AML-193 (cell line): ENCODE measurements around the gene ITGB6.

Source experiments
- DNase-seq, 2 experiments: peaks; one replicate each; lab custom pipeline; 2025; lab: John Stamatoyannopoulos, UW

ITGB6 gene

DNA sequence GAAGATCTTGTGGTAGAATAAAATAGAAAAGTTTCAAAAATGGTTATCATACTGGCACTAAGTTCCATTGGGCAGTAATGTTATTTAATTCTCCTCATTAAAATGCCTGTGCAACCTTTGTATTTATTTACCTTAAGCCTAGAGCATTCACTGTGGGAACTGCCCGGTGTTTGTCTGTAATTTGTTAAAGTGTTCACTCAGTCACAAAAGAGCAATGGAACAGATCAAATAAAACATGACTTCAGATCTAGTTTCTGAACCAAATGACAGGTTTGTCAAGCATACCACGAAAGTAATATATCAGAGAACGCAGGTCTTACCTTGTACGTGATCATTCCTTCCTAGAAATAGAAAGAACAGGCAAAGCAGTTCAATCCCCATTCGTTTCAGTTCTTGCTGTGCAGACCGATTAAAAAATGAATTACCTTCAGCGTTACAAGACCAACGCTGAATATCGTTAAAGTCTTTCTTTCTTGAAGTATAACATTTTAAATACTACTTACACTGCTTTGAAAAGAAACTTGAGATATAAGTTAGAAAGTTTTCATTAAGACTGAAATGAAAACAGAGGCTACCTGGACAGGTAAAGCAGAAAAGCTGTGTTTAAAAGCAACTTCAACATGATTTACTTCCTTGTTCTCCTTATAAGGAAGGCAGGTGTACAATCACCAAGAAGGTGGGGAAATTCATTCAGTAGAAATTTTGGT lies at the start of gene ITGB6:
TSS of gene ITGB6 (minus strand) at position 590 of the 707 bp plus-strand sequence. CDS start at position 381, 209 bp downstream.
- no peak for DNase-seq

DNA sequence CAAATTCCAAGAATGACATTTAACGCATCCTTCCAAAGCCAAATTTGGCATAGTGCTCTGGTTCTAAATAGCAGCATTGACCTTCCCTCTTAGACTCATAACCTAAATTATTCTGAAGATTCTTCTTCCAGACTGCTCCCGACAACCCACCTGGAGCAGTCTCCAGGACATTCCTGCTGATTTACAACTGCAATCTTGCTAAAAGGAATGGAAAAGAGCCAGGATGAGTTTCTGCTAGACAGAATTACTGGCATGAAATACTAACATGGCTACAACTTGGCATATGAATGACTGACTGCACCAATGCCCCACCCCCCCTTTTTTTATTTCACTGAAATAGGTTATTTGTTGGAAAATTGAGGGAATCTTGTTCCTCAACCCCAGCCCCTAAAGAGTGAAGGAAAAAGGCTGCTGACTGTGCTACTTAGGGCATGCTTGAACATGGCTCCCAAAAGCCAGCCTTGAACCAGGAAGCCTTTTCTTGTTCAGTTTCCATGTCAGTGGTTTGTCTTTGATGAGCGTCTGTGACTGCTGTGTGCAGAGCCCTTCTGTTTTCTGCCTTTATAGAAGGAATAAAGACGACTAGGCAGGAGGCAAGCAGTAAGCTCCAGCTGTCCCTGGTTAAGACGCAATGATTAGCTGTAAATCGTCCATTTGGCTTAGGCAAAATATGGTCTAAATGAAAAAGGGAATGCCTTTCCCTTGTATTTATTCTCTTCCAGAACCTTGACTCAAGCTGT lies 47.4 kb upstream of the ITGB6 start:
- DNase-seq = no peak

GRCh38 chr2:160246356-160246755 lies 46.3 kb upstream of the ITGB6 start:
- no peak for DNase-seq

GRCh38 chr2:160245614-160246155 lies 45.6 kb upstream of the ITGB6 start:
- DNase-seq = no peak

DNA sequence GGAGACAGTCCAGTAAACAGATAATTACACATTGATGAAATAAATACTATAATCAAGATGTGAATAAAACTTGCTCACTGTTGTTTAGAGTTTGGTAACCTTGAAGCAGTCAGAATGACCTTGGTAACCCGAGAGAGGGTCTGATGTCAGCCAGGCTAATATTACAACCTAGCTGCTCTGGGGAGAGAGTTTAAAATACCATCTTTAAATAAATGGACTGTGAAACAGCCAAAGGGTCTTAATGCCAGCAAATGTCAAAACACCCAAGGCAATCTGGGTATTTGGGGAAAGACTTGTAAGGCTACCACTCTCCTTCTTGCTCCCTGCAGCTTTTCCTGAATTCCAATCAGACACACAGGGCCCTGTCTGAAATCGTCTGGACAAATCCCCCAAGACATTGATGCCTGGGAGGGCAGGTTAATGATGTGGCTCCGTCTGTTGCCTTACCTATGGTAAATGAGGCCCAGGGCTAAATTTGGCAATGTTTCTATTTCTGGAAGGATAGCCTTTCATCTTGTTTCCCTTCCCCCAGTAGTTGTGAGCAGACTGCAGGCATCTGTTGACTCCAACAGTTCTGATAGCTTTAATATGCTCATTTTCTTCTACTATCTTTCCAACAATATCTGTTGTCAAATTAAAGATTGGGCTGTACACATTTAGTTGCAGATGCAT lies 43.0 kb upstream of the ITGB6 start:
- no peak for DNase-seq

DNA sequence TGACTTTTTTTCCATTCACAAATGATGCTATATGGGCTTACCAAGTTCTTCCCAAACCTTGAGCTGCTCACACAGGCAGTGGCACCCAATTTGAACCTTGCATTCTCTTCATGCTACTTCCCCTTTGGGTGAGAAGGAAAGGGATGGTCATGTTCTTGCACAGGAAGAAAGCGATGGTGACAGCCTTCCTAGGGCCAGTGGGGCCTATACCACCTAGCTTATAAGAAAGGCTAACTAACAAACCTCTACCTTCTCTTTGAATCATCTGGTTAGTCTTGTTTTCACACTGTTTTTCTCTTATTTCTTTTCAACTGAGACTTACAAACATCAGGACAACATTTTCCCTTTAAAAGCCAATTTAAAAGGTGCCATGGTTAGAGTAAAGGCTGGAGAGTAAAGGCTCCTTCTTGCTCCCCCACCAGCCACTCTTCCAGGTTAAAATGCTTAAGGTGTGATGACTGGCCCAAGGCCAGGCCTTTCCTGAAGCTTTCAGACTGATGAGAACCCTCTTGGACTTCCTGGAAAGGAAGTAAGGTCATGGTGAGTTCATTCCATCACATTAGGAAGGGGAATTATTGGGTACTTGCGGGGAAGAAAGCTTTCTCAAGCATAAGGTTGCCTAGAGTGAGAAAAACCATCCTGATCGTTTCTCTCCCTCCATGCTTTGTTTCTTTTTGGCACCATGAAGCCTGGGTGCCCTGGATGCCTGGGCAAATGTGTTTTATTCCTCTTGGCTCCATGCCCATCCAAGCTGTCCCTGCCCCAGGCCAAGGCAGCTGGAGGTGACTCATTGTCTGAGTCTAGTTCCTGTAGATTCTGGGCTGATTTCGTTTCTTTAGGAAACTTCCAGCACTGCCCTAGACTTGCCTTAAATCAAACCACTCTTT lies 41.4 kb upstream of the ITGB6 start:
- DNase-seq = no peak

DNA sequence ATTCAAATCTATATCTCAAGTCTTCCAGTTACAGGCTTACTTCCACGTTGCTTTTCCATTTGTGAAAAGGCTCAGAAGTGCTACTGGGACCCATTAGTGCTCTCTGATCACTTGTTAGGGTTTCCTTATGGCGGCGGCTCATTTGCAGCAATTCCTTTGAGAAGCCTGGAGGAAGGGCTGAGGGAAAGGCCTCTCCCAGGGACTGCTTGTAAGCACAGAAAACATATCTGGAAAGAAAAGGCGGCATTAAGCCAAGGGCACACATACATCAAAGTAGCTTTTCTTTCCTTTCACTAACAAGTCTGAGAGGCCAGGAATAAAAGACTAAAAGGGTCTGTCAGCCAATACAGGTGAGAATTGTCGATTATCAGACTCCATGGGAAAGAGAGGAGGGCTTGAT lies 39.4 kb upstream of the ITGB6 start:
- DNase-seq = no peak

GRCh38 chr2:160238392-160238791 lies 38.3 kb upstream of the ITGB6 start:
- no peak for DNase-seq

GRCh38 chr2:160232905-160233475 lies 32.9 kb upstream of the ITGB6 start:
- no peak for DNase-seq

- no peak for DNase-seq
Observed at GRCh38 chr2:160229591-160229990, 29.5 kb upstream of the ITGB6 start.

DNA sequence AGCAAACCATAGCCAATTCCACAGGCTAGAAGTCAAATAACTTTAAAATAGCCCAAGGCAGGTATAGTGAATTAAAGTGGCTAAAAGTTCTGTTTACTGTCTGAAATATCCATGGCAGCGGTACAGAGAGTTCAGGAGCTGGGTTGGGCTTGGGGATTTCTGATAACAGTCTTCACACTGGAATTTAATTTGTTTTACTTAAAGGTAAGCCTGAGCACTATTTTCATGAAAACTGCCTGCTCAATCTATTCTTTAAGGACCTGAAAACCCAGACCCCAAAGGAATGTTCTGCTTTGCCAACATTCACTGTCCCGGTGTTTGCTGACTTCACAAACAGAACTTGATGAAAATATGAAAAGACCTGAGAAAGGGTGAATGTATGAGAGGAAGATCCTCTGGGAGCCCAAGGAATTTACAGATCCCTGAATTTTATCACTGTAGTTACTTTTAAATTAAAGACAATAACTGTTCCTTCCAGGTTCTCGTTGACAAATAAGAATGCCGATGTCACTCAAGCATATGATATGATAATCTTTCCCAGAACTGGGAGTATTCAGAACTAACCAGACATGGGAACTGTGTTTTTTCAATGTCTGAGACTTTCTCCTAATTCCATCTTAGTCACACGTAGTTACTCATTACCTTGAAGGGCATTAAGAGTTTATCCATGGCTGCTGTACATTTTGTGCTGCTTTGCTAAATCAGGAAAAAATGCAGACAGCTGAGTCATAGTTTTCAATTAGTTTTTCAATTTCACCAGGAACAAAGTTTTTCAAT lies 28.3 kb upstream of the ITGB6 start:
- DNase-seq = no peak

GRCh38 chr2:160227293-160227915 lies 27.3 kb upstream of the ITGB6 start:
- no peak for DNase-seq

- no peak for DNase-seq
Observed at GRCh38 chr2:160226367-160226766, 26.3 kb upstream of the ITGB6 start.

- no peak for DNase-seq
Observed at GRCh38 chr2:160225722-160226121, 25.6 kb upstream of the ITGB6 start.

DNA sequence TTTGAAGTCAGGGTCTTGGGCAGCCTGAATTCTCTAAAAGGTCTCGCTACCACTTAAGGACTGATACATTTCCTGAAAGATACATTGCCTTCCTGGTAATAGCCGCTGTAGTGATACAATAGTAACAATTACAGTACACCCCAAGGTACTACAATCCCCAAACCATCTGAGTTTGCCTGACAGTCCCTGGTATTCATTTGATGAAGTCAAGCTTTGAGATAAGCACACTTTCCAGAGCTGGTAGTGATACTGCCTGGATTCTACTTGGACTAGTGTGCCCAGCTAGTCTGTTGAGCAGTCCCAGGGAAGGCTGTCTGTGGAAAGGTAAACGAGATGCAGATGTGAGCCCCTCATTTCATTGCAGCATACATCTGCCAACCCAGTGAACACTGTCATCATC lies 24.4 kb upstream of the ITGB6 start:
- DNase-seq = no peak

DNA sequence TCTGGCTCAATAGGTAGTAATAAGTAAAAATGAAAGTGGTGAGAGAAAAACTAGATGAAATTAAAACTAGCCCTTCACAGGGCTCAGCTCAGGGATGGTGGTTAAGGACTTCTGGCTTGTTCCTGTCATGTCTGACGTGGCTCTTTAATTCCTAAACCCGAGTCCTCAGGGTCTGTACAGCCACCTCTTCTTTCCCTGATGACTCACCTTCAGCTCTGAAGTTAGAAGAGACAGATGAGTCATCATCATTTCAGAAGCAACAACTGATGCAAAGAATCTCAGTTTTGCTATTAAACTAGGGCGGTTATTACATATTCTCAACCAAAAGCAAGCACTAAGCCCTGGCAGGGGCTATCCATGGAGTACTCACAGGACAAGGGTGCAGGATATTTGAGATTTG lies 24.0 kb upstream of the ITGB6 start:
- no peak for DNase-seq

DNA sequence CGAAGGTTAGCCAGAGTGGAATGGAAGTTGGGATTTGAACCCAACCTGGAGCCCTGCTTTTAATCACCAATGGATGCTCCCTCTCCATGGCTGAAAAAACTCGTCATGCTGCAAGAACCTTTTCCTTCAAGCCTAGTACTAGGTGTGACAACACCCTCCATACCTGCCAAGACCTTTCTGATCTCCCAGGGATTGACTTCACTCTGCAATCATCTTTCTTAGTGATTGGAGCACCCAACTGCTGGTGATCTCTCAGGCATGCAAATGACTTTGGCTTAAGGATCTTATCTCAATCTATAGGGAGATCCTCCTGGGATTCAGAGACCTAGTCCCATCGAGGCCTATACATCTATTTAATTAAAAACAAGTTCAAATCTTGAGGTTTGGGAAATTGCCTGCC lies 23.5 kb upstream of the ITGB6 start:
- no peak for DNase-seq

DNA sequence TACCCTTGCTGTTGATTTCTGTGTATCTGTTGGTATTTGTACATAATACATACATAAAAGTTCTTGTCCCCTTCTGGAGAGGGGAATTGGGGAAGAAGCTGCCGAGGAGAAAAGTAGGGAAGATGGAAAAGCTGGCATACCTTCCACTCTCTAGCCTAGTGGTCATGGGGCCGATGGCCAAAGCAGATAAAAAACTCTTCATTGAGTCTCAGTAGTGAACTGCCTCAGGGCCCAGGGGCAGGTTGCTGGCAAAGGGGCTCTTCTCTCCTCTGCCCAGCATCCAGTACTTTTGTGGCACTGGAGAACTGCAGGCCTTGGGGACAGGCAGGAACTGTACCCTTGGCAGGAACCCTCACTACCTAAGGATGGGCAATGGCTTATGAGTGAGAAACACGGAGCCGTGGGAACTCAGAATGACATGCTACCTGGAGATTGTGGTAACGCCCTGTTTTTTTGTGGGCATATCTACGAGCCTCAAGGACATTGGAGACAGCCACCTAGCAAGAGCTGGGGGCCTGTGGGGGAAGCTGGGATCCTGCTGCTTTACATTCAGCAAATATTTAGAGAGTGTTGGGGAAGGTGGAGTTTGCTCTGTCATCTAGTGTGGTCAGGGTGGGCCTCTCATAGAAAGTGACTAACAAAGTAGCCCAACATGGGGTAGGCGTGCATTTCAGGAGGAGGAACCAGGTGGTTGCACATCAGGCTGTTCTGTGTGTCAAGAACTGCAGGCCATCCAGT lies 22.6 kb upstream of the ITGB6 start:
- no peak for DNase-seq
